Nephron progenitor cell (in vitro differentiated cells): ENCODE data around the gene MAGI2.

Source experiments
- DNase-seq: peaks from one replicate; pipeline ENCODE4 v3.0.0; 2021
- H3K27ac Mint-ChIP-seq: 2 replicates; pipeline ENCODE4 v1.8.0; 2021; ENCODE audit warnings: mild to moderate bottlenecking, moderate library complexity, mixed read lengths
- H3K27me3 Mint-ChIP-seq: 2 replicates; pipeline ENCODE4 v1.8.0; 2021; ENCODE audit warnings: mild to moderate bottlenecking, low read depth, mixed read lengths; ENCODE audit not compliant: poor library complexity
- H3K36me3 Mint-ChIP-seq: 2 replicates; pipeline ENCODE4 v1.8.0; 2021; ENCODE audit warnings: low read depth, mixed read lengths
- H3K4me1 Mint-ChIP-seq: 2 replicates; pipeline ENCODE4 v1.8.0; 2021; ENCODE audit warnings: mixed read lengths
- H3K4me3 Mint-ChIP-seq: 2 replicates; pipeline ENCODE4 v1.8.0; 2021; ENCODE audit warnings: mild to moderate bottlenecking, moderate library complexity, mixed read lengths
- H3K9me3 Mint-ChIP-seq: 2 replicates; pipeline ENCODE4 v1.8.0; 2021; ENCODE audit warnings: mild to moderate bottlenecking, moderate library complexity, mixed read lengths
- CTCF ChIP-seq: fragments of 200-600 bp; sonication (generic); IDR thresholded peaks from 2 replicates; pipeline ENCODE4 v1.5.0; 2021; ENCODE audit warnings: antibody characterized with exemption

The MAGI2 gene

GRCh38 chr7:78141522-78142281, 1311.8 kb downstream of the MAGI2 start:
- no peak for DNase-seq
- Mint-ChIP-seq H3K4me1 (peaks cover 12% of the 10 kb centered on the region), H3K9me3 (peaks cover 4% of the 10 kb centered on the region), H3K4me3 (no peak overlapping the region), H3K27me3 (no peaks in the 10 kb centered on the region), H3K27ac (no peak overlapping the region), H3K36me3 (no peaks in the 10 kb centered on the region)
- no peak for TF ChIP-seq CTCF

- no peaks in the 10 kb centered on the region for H3K36me3 Mint-ChIP-seq
- DNase-seq: no peak
- peak overlapping the region; percentile 31 for H3K27ac Mint-ChIP-seq
- H3K4me3 Mint-ChIP-seq: no peak overlapping the region
- peaks cover 4% of the 10 kb centered on the region for H3K9me3 Mint-ChIP-seq
- no peaks in the 10 kb centered on the region for H3K27me3 Mint-ChIP-seq
- no peak for TF ChIP-seq CTCF
- peaks cover 12% of the 10 kb centered on the region for H3K4me1 Mint-ChIP-seq
These were observed 1313.4 kb downstream of the MAGI2 start for GRCh38 chr7:78140109-78140508.

- no peak overlapping the region for H3K27ac Mint-ChIP-seq
- no peaks in the 10 kb centered on the region for H3K27me3 Mint-ChIP-seq
- peaks cover 12% of the 10 kb centered on the region for H3K4me1 Mint-ChIP-seq
- DNase-seq: no peak
- H3K4me3 Mint-ChIP-seq: no peak overlapping the region
- no peaks in the 10 kb centered on the region for H3K9me3 Mint-ChIP-seq
- no peak for TF ChIP-seq CTCF
- H3K36me3 Mint-ChIP-seq: no peaks in the 10 kb centered on the region
These were observed 1314.1 kb downstream of the MAGI2 start for GRCh38 chr7:78139335-78139734.

- peaks cover 6% of the 10 kb centered on the region for H3K4me1 Mint-ChIP-seq
- H3K9me3 Mint-ChIP-seq: no peaks in the 10 kb centered on the region
- TF ChIP-seq CTCF: no peak
- H3K4me3 Mint-ChIP-seq: no peak overlapping the region
- no peak for DNase-seq
- no peak overlapping the region for H3K27ac Mint-ChIP-seq
- H3K36me3 Mint-ChIP-seq: no peaks in the 10 kb centered on the region
- H3K27me3 Mint-ChIP-seq: peaks cover 3% of the 10 kb centered on the region
These were observed 1318.7 kb downstream of the MAGI2 start for GRCh38 chr7:78134774-78135173.

GRCh38 chr7:78134256-78134655, 1319.2 kb downstream of the MAGI2 start:
- H3K4me1 Mint-ChIP-seq: peaks cover under 1% of the 10 kb centered on the region
- TF ChIP-seq CTCF: peak; percentile 49

More at GRCh38 chr7:78134256-78134655, 1319.2 kb downstream of the MAGI2 start:
- no peak for DNase-seq
- no peak overlapping the region for H3K4me3 Mint-ChIP-seq
- H3K9me3 Mint-ChIP-seq: no peaks in the 10 kb centered on the region
- H3K27ac Mint-ChIP-seq: no peak overlapping the region
- peaks cover 3% of the 10 kb centered on the region for H3K27me3 Mint-ChIP-seq
- no peaks in the 10 kb centered on the region for H3K36me3 Mint-ChIP-seq
